Stimulated activated naive CD4-positive, alpha-beta T cell (primary cell): ENCODE measurements around the gene HIVEP3.

ENCODE experiments used
- DNase-seq, 6 experiments: peaks; one replicate each; lab custom pipeline; 2025; lab: John Stamatoyannopoulos, UW

The HIVEP3 gene

DNA sequence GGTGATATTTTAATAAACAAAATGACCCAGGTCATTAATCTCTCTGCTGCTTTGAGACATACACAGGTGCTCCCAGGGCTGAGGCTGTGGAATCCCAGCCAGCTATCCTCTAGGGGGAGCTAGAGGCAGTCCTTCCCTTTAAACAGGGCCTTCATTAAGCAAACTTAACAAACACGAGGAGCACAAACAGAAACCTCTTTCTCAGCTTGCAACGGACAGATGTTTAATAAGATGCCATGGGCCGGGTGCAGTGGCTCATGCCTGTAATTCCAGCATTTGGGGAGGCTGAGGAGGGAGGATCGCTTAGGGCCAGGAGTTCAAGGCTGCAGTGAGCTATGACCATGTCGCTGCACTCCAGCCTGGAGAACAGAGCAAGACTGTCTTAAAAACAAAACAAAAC, 106.7 kb downstream of the HIVEP3 start:
- peak in 4 of 6 experiments; percentile 9 to 45 (median 18) for DNase-seq

DNA sequence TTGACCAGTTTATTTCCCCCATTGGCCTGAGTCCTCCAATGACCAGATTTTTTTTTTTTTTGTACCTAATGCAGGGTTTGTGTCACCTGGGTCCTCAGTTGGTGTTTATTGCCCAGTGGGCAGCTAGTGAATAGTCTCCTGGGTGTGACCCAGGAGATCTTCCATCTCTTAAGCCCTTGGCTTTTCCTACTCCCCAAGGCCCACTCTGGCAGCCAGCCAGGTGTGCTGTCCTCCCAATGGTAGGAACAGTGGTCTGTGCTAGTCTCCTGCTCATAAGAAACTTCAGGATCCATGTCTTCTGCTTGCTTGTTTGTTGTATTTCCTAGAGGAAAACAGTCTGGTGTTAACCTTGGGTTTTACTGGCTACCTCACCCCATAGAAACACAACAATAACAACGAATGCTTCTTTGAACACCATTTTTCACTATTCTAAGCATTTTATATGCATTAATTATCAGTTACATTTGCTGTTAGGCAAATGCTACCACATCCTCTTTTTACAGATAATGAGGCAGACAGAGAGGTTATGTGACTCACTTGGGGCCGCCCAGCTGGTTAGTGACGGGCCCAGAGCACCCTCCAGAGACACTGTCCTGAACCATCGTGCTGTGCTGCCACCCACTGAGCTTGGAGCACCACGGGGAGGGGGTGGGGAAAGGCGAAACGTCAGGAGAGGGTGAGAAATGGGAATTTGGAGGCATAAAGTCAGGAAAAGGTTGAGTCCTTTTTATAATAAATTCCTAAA, 107.5 kb downstream of the HIVEP3 start:
- DNase-seq: no peak

DNA sequence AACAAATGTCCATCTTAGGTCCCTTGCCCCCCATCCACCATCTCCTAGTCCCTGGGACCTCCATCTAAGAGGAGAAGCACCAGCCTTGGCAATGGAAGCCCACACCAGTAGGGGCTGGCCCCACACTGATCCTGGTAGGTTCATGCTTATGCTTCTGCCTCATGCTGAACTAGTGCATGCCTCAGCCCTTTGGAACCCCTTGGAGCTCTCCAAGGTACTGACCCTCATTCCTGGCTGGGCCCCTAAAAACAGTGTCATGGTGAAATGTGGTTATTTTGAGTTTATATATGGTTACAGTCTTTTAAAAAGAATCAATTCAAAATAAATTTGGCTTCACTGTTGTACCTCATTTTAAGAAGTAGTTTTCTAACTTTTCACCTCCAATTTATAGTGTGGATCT, 108.3 kb downstream of the HIVEP3 start:
- DNase-seq: peak in 2 of 6 experiments; percentile 22 to 32

DNA sequence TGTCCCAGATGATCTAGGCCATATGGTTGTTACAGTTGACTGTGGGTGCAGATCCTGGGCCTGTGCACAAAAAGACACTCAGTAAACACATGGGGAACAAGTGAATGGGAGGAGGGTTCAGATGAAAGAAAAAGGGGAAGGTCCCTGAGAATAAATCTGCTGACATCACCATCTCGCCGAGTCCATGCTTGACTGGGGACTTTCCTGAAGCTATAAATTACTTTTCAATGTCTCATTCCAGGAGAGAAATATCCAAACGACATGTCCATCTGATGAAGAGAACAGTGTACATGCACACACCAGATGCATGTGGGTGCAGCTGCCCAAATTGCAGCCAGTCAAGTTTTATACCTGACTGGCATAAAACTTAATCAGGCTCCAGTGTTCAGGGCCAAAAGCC, 109.0 kb downstream of the HIVEP3 start:
- DNase-seq: no peak

GRCh38 chr1:41807390-41807789, 111.3 kb downstream of the HIVEP3 start:
- no peak for DNase-seq

GRCh38 chr1:41806472-41807155, 112.1 kb downstream of the HIVEP3 start:
- peak in 2 of 6 experiments; percentile 11 to 15 for DNase-seq

DNA sequence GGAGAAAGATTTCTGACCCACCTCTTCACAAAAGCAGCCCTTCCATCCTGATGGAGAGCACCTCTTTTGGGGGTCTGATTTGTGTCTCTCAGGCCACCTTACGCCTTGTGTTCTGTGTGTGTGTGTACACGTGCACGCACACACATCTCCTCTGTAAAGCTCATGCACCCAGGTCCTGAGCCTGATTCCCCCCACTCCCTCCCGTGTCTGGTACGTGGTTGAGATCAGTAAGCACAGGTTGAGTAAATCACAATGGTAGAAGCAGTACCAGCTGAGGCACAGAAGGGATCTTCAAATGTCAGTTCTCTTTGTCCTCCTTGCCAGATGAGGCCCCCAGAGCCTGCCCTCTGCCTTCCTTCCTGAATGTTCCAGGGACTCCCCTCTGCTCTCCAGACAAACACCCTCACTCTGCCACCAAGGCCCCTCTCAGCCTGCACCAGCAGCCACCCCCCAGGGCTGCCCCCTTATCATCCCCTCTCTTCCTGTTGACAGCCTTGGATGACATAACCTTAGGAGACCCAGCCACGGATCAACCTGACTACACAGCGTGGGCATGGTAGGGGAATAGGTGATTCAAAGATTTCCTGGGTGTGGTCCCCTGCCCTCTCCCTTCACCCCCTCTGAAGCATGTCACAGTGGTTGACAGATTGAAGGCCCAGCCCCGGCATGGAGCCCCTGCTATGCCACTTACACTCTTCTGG, 112.8 kb downstream of the HIVEP3 start:
- peak in 1 of 6 experiments; percentile 10 for DNase-seq

- DNase-seq: no peak
Observed at GRCh38 chr1:41804176-41804575, 114.5 kb downstream of the HIVEP3 start.

- no peak for DNase-seq
Observed at GRCh38 chr1:41803656-41804055, 115.1 kb downstream of the HIVEP3 start.

- DNase-seq: peak in 3 of 6 experiments; percentile 28 to 45 (median 39)
Observed at GRCh38 chr1:41802532-41803501, 115.9 kb downstream of the HIVEP3 start.

GRCh38 chr1:41800311-41800829, 118.4 kb downstream of the HIVEP3 start:
- DNase-seq: no peak

DNA sequence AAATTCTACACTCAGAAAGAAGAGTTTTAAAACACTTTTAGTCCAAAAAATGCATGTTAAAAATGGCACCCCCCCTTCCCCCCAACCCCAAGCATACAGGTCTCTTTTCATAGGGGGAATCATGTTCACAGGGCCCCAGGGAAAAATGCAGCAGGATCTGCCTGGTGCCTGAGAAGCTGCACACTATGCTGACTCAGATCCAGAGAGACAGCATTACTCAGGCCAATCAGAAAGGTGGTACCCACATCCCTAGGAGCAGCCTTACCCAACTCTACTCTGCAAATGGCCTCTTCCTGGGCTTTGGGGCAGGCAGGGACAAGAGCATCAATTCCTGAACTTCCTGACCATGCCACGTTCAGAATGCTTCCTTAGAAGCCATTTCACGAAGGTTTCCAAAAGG, 119.0 kb downstream of the HIVEP3 start:
- DNase-seq: no peak

GRCh38 chr1:41799205-41799604, 119.5 kb downstream of the HIVEP3 start:
- DNase-seq: no peak

DNA sequence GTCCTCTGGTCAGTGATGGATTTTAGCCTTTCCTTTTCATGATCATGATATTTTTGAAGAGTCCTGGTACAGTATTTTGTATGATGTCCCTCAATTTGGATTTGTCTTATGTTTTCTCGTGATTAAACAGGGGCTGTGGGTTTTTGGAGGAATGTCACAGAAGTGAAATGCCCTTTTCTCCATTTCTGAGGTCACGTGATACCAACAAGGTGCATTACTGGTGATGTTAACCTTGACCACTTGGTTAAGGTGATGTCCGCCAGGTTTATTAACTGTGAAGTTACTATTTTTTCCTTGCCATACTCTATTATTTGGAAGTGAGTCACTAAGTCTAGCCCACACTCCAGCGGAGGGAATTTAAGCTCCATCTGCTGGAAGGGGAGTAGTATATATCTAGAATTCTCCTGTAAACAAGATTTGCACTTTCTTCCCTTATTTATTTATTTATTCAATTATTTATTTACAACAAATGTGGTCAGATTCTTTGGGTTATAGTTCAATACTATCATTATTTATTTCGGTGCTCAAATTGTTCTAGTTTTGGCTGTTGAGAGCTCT, 123.4 kb downstream of the HIVEP3 start:
- no peak for DNase-seq

DNA sequence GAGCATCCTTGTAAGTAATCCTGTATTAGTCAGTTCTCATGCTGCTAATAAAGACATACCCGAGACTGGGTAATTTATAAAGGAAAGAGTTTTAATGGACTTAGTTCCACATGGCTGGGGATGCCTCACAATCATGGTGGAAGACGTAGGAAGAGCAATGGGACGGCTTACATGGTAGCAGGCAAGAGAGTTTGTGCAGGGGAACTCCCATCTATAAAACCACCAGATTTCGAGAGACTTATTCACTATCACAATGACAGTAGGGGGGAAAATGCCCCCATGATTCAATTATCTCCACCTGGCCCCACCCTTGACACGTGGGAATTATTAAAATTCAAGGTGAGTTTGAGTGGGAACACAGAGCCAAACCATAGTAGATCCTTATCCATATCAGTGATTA, 124.7 kb downstream of the HIVEP3 start:
- DNase-seq: no peak

DNA sequence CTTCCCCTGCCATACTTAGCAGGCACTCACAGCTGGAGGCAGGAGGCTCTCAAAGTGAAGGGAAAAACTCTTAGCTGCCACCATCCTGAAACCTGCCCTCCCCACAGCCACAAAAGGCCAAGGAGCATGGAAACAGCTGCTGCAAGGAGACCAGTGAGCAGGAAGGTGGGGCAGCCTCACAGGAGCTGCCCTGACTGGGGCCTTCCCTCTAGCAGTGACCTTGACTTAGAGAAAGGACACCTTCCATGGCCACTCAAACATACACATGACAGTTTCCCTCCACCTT, 126.3 kb downstream of the HIVEP3 start:
- DNase-seq: no peak

GRCh38 chr1:41791667-41792484, 126.8 kb downstream of the HIVEP3 start:
- no peak for DNase-seq

DNA sequence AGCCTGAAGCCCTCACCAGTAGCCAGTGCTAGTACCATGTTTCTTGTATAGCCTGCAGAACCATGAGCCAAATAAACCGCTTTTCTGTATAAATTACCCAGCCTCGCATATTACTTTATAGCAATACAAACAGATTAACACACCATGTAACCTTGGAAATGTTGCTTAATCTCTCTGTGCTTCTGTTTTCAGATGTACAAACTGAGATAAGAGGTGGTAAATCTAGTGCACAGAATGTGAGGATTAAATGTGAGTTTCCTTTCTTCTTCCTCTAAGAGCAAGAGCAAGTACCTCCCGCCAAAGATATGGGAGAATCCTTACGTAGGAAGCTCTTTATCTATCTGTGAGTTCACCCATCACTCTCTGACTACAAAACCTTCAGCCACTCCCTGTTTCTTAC, 128.4 kb downstream of the HIVEP3 start:
- no peak for DNase-seq

DNA sequence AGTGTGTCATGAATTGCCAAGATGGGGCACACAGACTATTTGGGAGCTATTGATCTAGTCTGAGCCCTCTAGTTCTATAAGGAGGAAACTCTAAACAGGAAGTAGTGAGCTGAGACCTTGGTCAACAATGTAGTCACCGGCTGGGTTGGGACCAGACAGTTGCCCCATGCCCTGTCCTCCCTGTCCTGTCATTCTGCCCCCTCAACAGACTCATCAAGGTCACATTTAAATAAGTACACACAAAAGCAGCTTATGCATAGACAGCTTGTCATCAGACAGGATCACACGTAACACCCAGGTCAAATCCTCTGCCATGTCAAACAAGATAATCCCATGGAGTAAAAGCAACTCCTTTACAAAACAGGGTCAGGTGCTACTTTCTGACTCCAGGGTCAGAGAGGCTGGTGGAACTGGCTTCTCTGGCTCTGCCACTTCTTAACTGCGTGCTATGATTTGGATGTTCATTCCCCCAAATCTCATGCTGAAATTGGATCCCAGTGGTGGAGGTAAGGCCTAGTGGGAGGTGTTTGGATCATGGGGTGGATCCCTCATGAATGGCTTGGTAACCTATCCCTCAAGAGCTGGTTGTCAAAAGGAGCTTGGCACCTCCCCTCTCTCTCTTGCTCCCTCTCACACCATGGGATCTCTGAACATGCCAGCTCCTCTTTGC, 128.9 kb downstream of the HIVEP3 start:
- no peak for DNase-seq

DNA sequence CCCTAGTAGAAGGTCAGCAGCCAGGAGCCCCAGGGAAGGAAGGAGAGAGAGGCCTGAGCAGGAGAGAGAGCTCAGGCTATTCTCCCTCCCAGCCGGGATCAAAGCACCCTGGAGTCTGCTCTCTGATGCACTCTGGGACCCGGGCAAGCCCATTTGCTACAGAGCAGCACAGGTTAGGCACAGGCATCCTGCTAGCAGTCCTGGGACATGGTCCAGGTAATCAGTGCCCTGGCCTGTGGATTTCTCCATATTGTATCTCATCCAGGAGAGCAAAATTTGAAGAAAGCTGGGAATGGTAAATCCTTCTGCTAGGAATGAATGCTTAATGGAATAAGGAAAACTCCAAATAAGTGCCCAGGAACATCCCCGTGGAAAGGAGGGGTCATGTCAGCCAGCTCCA, 130.3 kb downstream of the HIVEP3 start:
- no peak for DNase-seq
